GM18508 (cell line): ENCODE results near the gene GKN1.
"Not testable (repeated sequence)": the region's sequence is repeated elsewhere in the genome, so short reads cannot be mapped to it uniquely, and the experiment has no call there.

Experiments used
- ATAC-seq: cut with Tn5 transposase; IDR thresholded peaks from one replicate; pipeline ENCODE4 v1.9.1; 2021; ENCODE audit warnings: moderate number of reproducible peaks; ENCODE audit not compliant: insufficient read depth, unreplicated experiment

The GKN1 gene

GRCh38 chr2:68955432-68955831 lies 19.0 kb upstream of the GKN1 start:
- ATAC-seq = not testable (repeated sequence)

GRCh38 chr2:68959001-68959400 lies 15.4 kb upstream of the GKN1 start:
- no peak for ATAC-seq

GRCh38 chr2:68961380-68961779 lies 13.1 kb upstream of the GKN1 start:
- ATAC-seq = no peak

GRCh38 chr2:68964282-68964681 lies 10.2 kb upstream of the GKN1 start:
- no peak for ATAC-seq

GRCh38 chr2:68968221-68968620 lies 6.2 kb upstream of the GKN1 start:
- ATAC-seq = no peak

- ATAC-seq = no peak
These were observed 4.5 kb upstream of the GKN1 start for GRCh38 chr2:68969736-68970490.

- ATAC-seq = no peak
These were observed 3.7 kb upstream of the GKN1 start for GRCh38 chr2:68970566-68971265.

- ATAC-seq = no peak
These were observed 2.7 kb upstream of the GKN1 start for GRCh38 chr2:68971591-68972231.

- ATAC-seq = no peak
These were observed 670 bp downstream of the GKN1 start for GRCh38 chr2:68974946-68975665.

- no peak for ATAC-seq
These were observed 1.4 kb downstream of the GKN1 start for GRCh38 chr2:68975844-68976243.

GRCh38 chr2:68977453-68977852 lies 3.0 kb downstream of the GKN1 start:
- no peak for ATAC-seq

- no peak for ATAC-seq
These were observed 3.7 kb downstream of the GKN1 start for GRCh38 chr2:68978098-68978497.

GRCh38 chr2:68980956-68981355 lies 6.5 kb downstream of the GKN1 start:
- ATAC-seq = no peak

- no peak for ATAC-seq
These were observed 12.6 kb downstream of the GKN1 start for GRCh38 chr2:68987021-68987503.

- no peak for ATAC-seq
These were observed 14.6 kb downstream of the GKN1 start for GRCh38 chr2:68989035-68989434.

- no peak for ATAC-seq
These were observed 17.9 kb downstream of the GKN1 start for GRCh38 chr2:68992341-68992740.

- ATAC-seq = no peak
These were observed 18.5 kb downstream of the GKN1 start for GRCh38 chr2:68992933-68993332.

GRCh38 chr2:68993660-68994059 lies 19.2 kb downstream of the GKN1 start:
- ATAC-seq = no peak

- ATAC-seq = no peak
These were observed 20.4 kb downstream of the GKN1 start for GRCh38 chr2:68994864-68995263.

GRCh38 chr2:68995916-68996315 lies 21.5 kb downstream of the GKN1 start:
- no peak for ATAC-seq

GRCh38 chr2:68997401-68997800 lies 23.0 kb downstream of the GKN1 start:
- ATAC-seq = no peak
